ENCODE results near the gene SLF2.

The SLF2 gene

DNA sequence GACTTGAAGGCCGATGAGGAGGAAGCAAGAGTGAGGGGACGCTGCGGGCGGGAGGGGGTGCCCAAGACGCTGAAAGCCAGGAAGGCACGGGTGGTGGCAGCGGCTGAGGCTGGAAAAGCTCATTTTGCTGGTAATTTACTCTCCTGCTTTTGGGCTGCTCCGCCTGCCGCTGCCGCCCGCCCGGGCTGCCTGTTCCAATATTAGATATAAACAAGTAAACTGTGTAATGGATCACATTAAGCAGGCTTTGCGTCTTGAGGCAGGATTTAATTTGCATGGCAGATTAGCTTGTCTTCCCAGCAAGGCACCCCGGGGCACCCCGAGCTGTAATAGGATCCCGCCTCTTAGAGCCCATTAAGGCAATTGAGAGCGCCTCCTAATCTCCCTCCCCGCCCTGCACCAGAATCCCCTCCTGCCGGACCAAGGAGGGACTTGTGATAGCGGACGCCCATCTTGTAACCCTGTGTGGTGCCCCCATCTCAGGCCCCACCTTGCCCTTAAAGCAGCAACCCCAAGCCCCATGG lies 46.1 kb upstream of the SLF2 start:
- no peak for DNase-seq (ENCODE audit: low read depth in 1 of 2, low spot score in 1 of 2)
- no peak overlapping the region for H3K4me3 ChIP-seq (replicated peaks; ENCODE audit: insufficient read depth, low read length)
- TF ChIP-seq, protein P1, sequence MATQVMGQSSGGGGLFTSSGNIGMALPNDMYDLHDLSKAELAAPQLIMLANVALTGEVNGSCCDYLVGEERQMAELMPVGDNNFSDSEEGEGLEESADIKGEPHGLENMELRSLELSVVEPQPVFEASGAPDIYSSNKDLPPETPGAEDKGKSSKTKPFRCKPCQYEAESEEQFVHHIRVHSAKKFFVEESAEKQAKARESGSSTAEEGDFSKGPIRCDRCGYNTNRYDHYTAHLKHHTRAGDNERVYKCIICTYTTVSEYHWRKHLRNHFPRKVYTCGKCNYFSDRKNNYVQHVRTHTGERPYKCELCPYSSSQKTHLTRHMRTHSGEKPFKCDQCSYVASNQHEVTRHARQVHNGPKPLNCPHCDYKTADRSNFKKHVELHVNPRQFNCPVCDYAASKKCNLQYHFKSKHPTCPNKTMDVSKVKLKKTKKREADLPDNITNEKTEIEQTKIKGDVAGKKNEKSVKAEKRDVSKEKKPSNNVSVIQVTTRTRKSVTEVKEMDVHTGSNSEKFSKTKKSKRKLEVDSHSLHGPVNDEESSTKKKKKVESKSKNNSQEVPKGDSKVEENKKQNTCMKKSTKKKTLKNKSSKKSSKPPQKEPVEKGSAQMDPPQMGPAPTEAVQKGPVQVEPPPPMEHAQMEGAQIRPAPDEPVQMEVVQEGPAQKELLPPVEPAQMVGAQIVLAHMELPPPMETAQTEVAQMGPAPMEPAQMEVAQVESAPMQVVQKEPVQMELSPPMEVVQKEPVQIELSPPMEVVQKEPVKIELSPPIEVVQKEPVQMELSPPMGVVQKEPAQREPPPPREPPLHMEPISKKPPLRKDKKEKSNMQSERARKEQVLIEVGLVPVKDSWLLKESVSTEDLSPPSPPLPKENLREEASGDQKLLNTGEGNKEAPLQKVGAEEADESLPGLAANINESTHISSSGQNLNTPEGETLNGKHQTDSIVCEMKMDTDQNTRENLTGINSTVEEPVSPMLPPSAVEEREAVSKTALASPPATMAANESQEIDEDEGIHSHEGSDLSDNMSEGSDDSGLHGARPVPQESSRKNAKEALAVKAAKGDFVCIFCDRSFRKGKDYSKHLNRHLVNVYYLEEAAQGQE (IDR thresholded peaks at IDR 0.05; ENCODE audit: insufficient replicate concordance, low read depth): no peak
- TF ChIP-seq SPI1 (IDR thresholded peaks at IDR 0.05; ENCODE audit: borderline replicate concordance, low read depth) (no peak), GABPA (IDR thresholded peaks at IDR 0.05; ENCODE audit: low read depth) (no peak), POLR2AphosphoS5 (IDR thresholded peaks at IDR 0.05; ENCODE audit: low read depth) (no peak)
- TF ChIP-seq, protein P2, sequence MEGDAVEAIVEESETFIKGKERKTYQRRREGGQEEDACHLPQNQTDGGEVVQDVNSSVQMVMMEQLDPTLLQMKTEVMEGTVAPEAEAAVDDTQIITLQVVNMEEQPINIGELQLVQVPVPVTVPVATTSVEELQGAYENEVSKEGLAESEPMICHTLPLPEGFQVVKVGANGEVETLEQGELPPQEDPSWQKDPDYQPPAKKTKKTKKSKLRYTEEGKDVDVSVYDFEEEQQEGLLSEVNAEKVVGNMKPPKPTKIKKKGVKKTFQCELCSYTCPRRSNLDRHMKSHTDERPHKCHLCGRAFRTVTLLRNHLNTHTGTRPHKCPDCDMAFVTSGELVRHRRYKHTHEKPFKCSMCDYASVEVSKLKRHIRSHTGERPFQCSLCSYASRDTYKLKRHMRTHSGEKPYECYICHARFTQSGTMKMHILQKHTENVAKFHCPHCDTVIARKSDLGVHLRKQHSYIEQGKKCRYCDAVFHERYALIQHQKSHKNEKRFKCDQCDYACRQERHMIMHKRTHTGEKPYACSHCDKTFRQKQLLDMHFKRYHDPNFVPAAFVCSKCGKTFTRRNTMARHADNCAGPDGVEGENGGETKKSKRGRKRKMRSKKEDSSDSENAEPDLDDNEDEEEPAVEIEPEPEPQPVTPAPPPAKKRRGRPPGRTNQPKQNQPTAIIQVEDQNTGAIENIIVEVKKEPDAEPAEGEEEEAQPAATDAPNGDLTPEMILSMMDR (IDR thresholded peaks at IDR 0.05; ENCODE audit: insufficient read depth, low read length): no peak
- H3K27me3 ChIP-seq (ENCODE audit: insufficient read depth, poor library complexity, severe bottlenecking): peaks cover 13% of the 10 kb centered on the region
- H3K27ac ChIP-seq (replicated peaks): no peak overlapping the region

DNA sequence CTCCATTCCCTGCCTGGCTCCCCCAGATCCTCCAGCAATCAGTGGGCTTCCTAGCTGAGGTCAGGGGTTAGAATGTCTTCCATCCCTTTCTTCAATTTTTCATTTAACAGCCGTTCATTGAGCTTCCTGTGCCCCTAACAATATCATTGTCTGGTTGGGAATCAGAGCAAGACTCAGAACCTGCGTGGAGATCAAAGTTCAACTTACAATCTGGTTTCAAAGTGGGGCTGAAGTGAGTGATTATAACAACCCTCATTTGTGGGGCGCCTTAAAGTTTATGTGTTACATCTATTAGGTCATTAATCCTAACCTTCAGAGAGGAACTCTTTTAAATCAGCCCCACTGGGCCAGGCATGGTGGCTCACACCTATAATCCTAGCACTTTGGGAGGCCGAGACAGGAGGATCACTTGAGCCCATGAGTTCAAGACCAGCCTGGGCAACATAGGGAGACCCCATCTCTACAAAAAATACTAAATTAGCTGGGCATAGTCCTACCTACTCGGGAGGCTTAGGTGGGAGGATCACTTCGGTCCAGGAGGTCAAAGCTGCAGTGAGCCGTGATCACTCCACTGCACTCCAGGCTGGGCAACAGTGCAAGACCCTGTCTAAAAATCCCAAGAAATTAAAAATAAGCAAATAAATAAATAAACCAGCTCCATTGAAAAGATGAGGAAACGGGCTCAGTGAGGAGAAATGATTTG lies 45.4 kb upstream of the SLF2 start:
- no peak overlapping the region for H3K27ac ChIP-seq (replicated peaks)
- no peak for DNase-seq (ENCODE audit: low read depth in 1 of 2, low spot score in 1 of 2)
- TF ChIP-seq, protein P1 (IDR thresholded peaks at IDR 0.05; ENCODE audit: insufficient replicate concordance, low read depth): no peak
- TF ChIP-seq SPI1 (IDR thresholded peaks at IDR 0.05; ENCODE audit: borderline replicate concordance, low read depth): no peak
- TF ChIP-seq POLR2AphosphoS5 (IDR thresholded peaks at IDR 0.05; ENCODE audit: low read depth): no peak
- no peak for TF ChIP-seq GABPA (IDR thresholded peaks at IDR 0.05; ENCODE audit: low read depth)
- TF ChIP-seq, protein P2 (IDR thresholded peaks at IDR 0.05; ENCODE audit: insufficient read depth, low read length): no peak
- H3K4me3 ChIP-seq (replicated peaks; ENCODE audit: insufficient read depth, low read length): no peak overlapping the region
- peaks cover 13% of the 10 kb centered on the region for H3K27me3 ChIP-seq (ENCODE audit: insufficient read depth, poor library complexity, severe bottlenecking)

DNA sequence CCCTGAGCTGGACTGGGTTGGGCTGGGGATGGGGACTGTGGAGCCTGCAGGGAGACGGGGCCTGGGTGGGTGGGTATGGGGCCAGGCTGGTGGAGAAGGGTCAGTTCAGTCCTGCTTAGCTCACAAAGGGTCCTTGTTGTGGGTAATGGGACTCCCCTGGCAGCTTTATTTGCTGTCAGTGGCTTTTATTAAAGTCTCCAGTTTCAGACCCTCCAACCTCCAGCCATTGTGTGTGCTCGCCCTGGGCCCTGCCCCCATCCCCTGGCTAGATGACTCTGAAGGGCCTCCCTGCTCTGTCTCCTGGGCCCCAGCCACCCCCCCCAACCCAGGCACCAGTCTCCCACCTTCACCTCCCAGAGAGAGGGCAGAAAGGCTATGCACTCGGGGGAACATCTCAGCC lies 44.4 kb upstream of the SLF2 start:
- Histone ChIP-seq H3K27me3 (ENCODE audit: insufficient read depth, poor library complexity, severe bottlenecking) (peaks cover 13% of the 10 kb centered on the region), H3K27ac (replicated peaks) (no peak overlapping the region), H3K4me3 (replicated peaks; ENCODE audit: insufficient read depth, low read length) (no peak overlapping the region)
- no peak for DNase-seq (ENCODE audit: low read depth in 1 of 2, low spot score in 1 of 2)
- TF ChIP-seq, protein P1 (IDR thresholded peaks at IDR 0.05; ENCODE audit: insufficient replicate concordance, low read depth): no peak
- TF ChIP-seq GABPA (IDR thresholded peaks at IDR 0.05; ENCODE audit: low read depth): no peak
